ENCODE data around the gene DLX5.

DLX5 gene

GRCh38 chr7:96995406-96996110 lies 29.1 kb downstream of the DLX5 start:
- H3K4me3 ChIP-seq (ENCODE audit: low read length) = no peak overlapping the region
- no peak for TF ChIP-seq ZNF274 (IDR thresholded peaks at IDR 0.05; ENCODE audit: low read depth, low read length)

- TF ChIP-seq ZNF274 (IDR thresholded peaks at IDR 0.05; ENCODE audit: low read depth, low read length) = no peak
- no peak overlapping the region for H3K4me3 ChIP-seq (ENCODE audit: low read length)
Measured at GRCh38 chr7:96993980-96994379, 30.7 kb downstream of the DLX5 start.

DNA sequence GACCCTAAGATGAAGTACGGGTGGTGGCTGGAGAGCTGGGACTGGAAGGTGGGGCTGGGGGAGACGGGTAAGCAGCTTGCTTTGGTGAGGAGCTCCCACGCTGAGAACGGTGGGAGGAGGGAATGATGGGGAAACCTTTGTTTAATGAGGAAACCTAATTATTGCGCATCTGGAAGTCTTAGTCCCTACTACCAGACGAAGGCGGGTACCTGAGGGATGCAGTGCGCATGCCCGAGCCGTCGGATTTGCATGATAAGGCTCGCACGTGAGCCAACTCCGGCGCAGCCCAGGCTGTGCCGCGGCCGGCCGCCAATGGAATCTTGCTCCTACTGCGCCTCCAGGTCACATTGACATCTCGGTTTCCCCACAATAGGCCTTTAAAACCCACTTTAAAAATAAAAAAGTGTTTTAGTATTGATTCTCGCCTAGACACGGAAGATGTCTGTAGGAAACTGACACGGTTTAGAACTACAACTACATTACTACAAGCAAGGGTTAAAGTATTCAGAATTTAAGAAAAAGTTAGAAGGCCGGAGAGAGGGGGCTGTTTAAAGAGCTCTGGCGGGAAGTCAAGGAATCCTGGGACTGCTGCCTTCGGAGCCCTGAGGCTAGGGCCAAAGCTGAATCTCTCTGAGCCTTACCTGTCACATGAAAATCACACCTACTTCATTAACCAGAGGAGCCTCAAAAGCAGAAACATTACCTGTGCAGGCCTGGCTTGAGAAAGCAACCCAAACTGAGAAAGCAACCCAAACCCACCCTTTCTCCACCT lies 31.4 kb downstream of the DLX5 start:
- no peak overlapping the region for H3K4me3 ChIP-seq (ENCODE audit: low read length)

GRCh38 chr7:96992192-96993005 lies 32.2 kb downstream of the DLX5 start:
- no peak for TF ChIP-seq ZNF274 (IDR thresholded peaks at IDR 0.05; ENCODE audit: low read depth, low read length)
- no peak overlapping the region for H3K4me3 ChIP-seq (ENCODE audit: low read length)

More for the DNA sequence above, 31.4 kb downstream of the DLX5 start:
- no peak for TF ChIP-seq ZNF274 (IDR thresholded peaks at IDR 0.05; ENCODE audit: low read depth, low read length)

DNA sequence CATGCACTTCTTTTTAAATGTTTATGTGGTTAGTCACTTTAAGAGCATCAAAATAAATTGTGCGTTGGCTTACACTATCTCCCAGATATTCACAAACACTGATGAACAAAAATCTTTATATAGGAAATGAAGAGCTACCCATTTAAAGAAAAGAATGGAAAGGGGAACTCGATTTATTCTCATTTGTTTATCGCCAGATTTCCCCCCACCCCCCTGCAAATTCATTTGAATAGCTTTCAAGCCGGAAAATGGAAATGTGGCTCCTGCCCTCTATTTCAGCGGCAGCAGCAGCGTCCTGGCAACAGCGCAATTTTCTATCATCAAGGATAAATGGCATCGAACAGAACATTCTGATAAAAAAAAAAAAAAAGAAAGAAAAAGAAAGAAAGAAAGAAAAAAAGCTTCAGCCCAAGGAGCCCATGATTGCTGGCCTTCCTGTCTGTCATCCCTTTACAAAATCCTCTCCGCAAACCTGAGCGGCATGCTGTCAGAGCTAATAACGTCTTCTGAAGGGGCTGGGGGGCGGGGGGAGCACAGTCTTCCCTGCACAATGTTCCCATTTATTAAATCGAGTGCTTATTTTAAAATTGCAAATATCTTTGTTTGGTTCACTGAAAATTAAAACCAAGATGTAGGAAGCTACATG lies 33.0 kb downstream of the DLX5 start:
- H3K4me3 ChIP-seq (ENCODE audit: low read length) = no peak overlapping the region
- no peak for TF ChIP-seq ZNF274 (IDR thresholded peaks at IDR 0.05; ENCODE audit: low read depth, low read length)

GRCh38 chr7:96989859-96990317 lies 34.7 kb downstream of the DLX5 start:
- no peak for TF ChIP-seq ZNF274 (IDR thresholded peaks at IDR 0.05; ENCODE audit: low read depth, low read length)
- H3K4me3 ChIP-seq (ENCODE audit: low read length) = no peak overlapping the region

DNA sequence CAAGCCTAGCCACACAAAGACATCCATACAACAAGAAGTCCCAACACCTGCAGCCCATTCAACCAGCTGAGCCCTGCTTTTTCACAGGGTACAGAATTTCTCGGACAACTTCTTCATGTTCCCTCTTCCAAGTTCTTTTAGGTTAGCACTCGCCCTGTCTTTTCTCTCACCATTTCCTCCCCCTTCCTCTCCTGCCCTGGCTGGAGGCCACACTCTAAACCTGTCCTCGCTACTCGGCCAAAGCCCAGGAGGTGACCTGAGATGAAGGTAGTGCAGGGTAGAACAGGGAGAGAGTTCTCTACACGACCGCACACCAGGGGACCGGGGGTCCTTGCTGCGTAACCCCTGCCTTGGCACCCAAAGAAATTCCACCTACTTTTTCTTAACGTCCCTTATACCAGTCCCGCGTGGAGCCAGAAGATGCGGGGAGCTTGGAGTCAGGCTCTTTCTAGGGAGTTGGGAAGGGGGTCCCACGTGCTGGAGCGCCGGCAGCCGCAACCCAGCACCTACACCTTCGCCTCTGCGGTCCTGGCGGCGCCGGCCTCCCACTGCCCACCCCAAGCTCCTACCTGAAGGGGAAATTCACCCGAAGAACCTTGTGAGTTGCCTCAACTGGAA lies 35.3 kb downstream of the DLX5 start:
- no peak for TF ChIP-seq ZNF274 (IDR thresholded peaks at IDR 0.05; ENCODE audit: low read depth, low read length)
- no peak overlapping the region for H3K4me3 ChIP-seq (ENCODE audit: low read length)

DNA sequence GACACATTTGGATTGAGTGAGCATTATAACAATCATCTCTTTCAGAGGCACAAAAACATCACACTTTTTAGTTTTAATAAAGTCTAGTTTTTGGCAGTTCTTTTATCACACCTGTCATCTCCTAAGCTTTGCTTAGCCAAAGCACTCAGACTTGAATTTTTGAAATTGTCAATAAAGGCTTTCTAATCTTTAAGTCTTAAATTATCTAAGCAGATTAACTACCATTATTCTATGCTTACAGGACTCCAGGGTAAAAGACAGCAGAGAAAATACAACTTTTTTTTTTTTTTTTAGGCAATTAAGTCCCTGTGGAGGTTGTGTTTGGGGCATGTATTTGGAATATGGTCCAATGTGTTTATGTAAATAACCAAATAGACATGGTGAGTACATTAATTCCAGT lies 36.9 kb downstream of the DLX5 start:
- H3K4me3 ChIP-seq (ENCODE audit: low read length) = no peak overlapping the region
- no peak for TF ChIP-seq ZNF274 (IDR thresholded peaks at IDR 0.05; ENCODE audit: low read depth, low read length)

GRCh38 chr7:96986901-96987300 lies 37.7 kb downstream of the DLX5 start:
- H3K4me3 ChIP-seq (ENCODE audit: low read length) = no peak overlapping the region
- no peak for TF ChIP-seq ZNF274 (IDR thresholded peaks at IDR 0.05; ENCODE audit: low read depth, low read length)

DNA sequence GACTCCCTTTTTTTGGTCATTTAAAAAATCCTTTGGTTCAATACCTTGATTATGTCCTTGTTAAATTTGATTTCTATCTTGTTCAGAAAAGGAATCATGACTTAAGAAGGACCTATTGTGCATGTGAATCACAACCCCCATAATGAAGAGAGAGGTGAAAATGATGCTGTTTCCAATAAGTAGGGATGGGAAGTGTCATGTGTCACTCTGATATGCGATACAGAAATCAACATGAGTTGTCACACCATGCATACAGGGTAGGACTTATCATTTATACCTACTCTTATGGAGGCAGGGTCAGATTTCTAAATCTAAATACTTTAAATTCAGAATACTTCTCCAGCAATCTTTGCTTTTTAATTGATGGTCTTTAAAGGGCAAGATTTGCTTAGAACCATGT lies 38.6 kb downstream of the DLX5 start:
- H3K4me3 ChIP-seq (ENCODE audit: low read length) = no peak overlapping the region
- no peak for TF ChIP-seq ZNF274 (IDR thresholded peaks at IDR 0.05; ENCODE audit: low read depth, low read length)

GRCh38 chr7:96982586-96982985 lies 42.0 kb downstream of the DLX5 start:
- no peak for TF ChIP-seq ZNF274 (IDR thresholded peaks at IDR 0.05; ENCODE audit: low read depth, low read length)
- H3K4me3 ChIP-seq (ENCODE audit: low read length) = no peak overlapping the region

GRCh38 chr7:96979551-96980276 lies 44.9 kb downstream of the DLX5 start:
- H3K4me3 ChIP-seq (ENCODE audit: low read length) = no peak overlapping the region
- TF ChIP-seq ZNF274 (IDR thresholded peaks at IDR 0.05; ENCODE audit: low read depth, low read length) = no peak

GRCh38 chr7:96977445-96977844 lies 47.2 kb downstream of the DLX5 start:
- TF ChIP-seq ZNF274 (IDR thresholded peaks at IDR 0.05; ENCODE audit: low read depth, low read length) = no peak

More at GRCh38 chr7:96977445-96977844, 47.2 kb downstream of the DLX5 start:
- no peak overlapping the region for H3K4me3 ChIP-seq (ENCODE audit: low read length)
